Endothelial cell of umbilical vein (primary cell): ENCODE data around the gene ACAD9. TPM values are rescaled to one million over a fixed set of nuclear protein-coding genes. Genes with fewer than 3 reads are reported as not detected.

Experiments
- BruUV-seq: library from RNA; stranded (reverse); fragments of 400-500 nt; replicated peaks from 2 replicates; lab custom pipeline; 2021; lab: Mats Ljungman, UMichigan
- CTCF ChIA-PET: fragments of 300-600, 350-600 bp; sonication (Branson Sonifier 250); formaldehyde crosslinking; loops from one replicate; lab custom pipeline; 2021; ENCODE audit warnings: antibody characterized with exemption, inconsistent platforms; lab: Charles Lee
- POLR2A ChIA-PET: fragments of 300-600, 350-600 bp; sonication (Branson Sonifier 250); formaldehyde crosslinking; loops from one replicate; lab custom pipeline; 2021; ENCODE audit warnings: antibody characterized with exemption, inconsistent platforms; lab: Charles Lee
- DNase-seq: peaks from one replicate; pipeline ENCODE4 v3.0.0-alpha.2; 2011; ENCODE audit warnings: low read depth, low spot score
- FAIRE-seq: peaks from 2 replicates; lab custom pipeline; 2011; peaks lifted over from hg19 to GRCh38; lab: Jason Lieb, UNC
- H2AFZ ChIP-seq: 2 replicates; pipeline ENCODE4 v1.6.0; 2012; ENCODE audit warnings: low read depth, low read length, control low read depth, inconsistent platforms
- H3K27ac ChIP-seq: 2 replicates; pipeline ENCODE4 v1.5.1; 2011; ENCODE audit warnings: low read depth, mild to moderate bottlenecking, control low read depth, low read length, moderate library complexity; ENCODE audit not compliant: insufficient read depth
- H3K27me3 ChIP-seq, 2 experiments: 2 replicates each; pipeline versions ENCODE4 v1.6.0 to v1.6.1; 2011; ENCODE audit warnings: low read length in 2 of 2, mixed read lengths in 1 of 2; ENCODE audit not compliant: control insufficient read depth in 2 of 2, insufficient read depth in 2 of 2
- H3K36me3 ChIP-seq, 2 experiments: 2 replicates in 1 of 2; 3 replicates in 1 of 2; pipeline ENCODE4 v1.5.1; 2011; ENCODE audit warnings: low read length in 2 of 2, mild to moderate bottlenecking in 1 of 2, moderate library complexity in 1 of 2; ENCODE audit not compliant: control insufficient read depth in 2 of 2, insufficient read depth in 2 of 2; ENCODE audit errors: extremely low read depth in 1 of 2
- H3K4me1 ChIP-seq: 3 replicates; pipeline ENCODE4 v1.5.1; 2011; ENCODE audit warnings: mild to moderate bottlenecking, low read length; ENCODE audit not compliant: control insufficient read depth, insufficient read depth; ENCODE audit errors: extremely low read depth
- H3K4me2 ChIP-seq: 2 replicates; pipeline ENCODE4 v1.6.1; 2011; ENCODE audit warnings: low read length, control low read depth, mixed read lengths; ENCODE audit not compliant: insufficient read depth
- H3K4me3 ChIP-seq, 3 experiments: fragments of 200-600 bp in 1 of 3; sonication (generic), shearing (Covaris generic) in 1 of 3; replicated peaks in 1 of 3; 2 replicates each; pipeline ENCODE4 v1.5.1; 2011 to 2016; ENCODE audit warnings: control low read depth in 3 of 3, low read length in 3 of 3, mild to moderate bottlenecking in 2 of 3, inconsistent platforms in 1 of 3, low read depth in 1 of 3, moderate library complexity in 1 of 3; ENCODE audit not compliant: insufficient read depth in 1 of 3
- H3K79me2 ChIP-seq: 2 replicates; pipeline ENCODE4 v1.6.0; 2012; ENCODE audit warnings: low read length, inconsistent platforms; ENCODE audit not compliant: control insufficient read depth, insufficient read depth
- H3K9ac ChIP-seq: replicated peaks from 2 replicates; pipeline ENCODE3; 2011; ENCODE audit warnings: low read length, control low read depth; ENCODE audit not compliant: insufficient read depth; ENCODE audit errors: extremely low read depth
- H3K9me1 ChIP-seq: replicated peaks from 3 replicates; pipeline ENCODE4 v1.6.0; 2011; ENCODE audit warnings: mild to moderate bottlenecking, low read length; ENCODE audit not compliant: control insufficient read depth, insufficient read depth; ENCODE audit errors: extremely low read depth
- H3K9me3 ChIP-seq: replicated peaks from 2 replicates; pipeline ENCODE4 v1.5.1; 2012; ENCODE audit warnings: low read length, inconsistent platforms; ENCODE audit not compliant: control insufficient read depth, insufficient read depth
- H4K20me1 ChIP-seq: replicated peaks from 2 replicates; pipeline ENCODE3; 2011; ENCODE audit warnings: mild to moderate bottlenecking, low read length; ENCODE audit not compliant: control insufficient read depth, insufficient read depth; ENCODE audit errors: extremely low read depth
- CTCF ChIP-seq, 2 donors: IDR thresholded peaks; 1 replicate in 1 of 2; 2 replicates in 1 of 2; pipeline ENCODE4 v1.5.1; 2011; ENCODE audit warnings: low read length in 2 of 2, mild to moderate bottlenecking in 2 of 2, moderate library complexity in 2 of 2, control low read depth in 1 of 2, inconsistent platforms in 1 of 2, low read depth in 1 of 2; ENCODE audit not compliant: insufficient read depth in 1 of 2; ENCODE audit errors: extremely low read depth in 1 of 2
- EZH2 ChIP-seq: IDR thresholded peaks from 2 replicates; pipeline ENCODE4 v1.6.1; 2012; ENCODE audit warnings: borderline replicate concordance, low read depth, mild to moderate bottlenecking, moderate library complexity, low read length, inconsistent platforms; ENCODE audit not compliant: severe bottlenecking
- FOS ChIP-seq: IDR thresholded peaks from 2 replicates; pipeline ENCODE4 v1.6.1; 2011; ENCODE audit warnings: mild to moderate bottlenecking, low read length, moderate library complexity, borderline replicate concordance; ENCODE audit not compliant: insufficient read depth
- GATA2 ChIP-seq: IDR thresholded peaks from 2 replicates; pipeline ENCODE4 v1.7.0; 2011; ENCODE audit warnings: low read depth, mild to moderate bottlenecking, moderate library complexity, mixed read lengths, low read length; ENCODE audit not compliant: insufficient read length, insufficient read depth
- MAX ChIP-seq: IDR thresholded peaks from 2 replicates; pipeline ENCODE4 v1.6.1; 2011; ENCODE audit not compliant: insufficient read depth, insufficient read length
- MYC ChIP-seq: IDR thresholded peaks from one replicate; pipeline ENCODE4 v1.6.1; 2011; ENCODE audit warnings: mild to moderate bottlenecking, low read depth, low read length
- POLR2A ChIP-seq: IDR thresholded peaks from 2 replicates; pipeline ENCODE4 v1.6.1; 2012; ENCODE audit warnings: low read depth, mild to moderate bottlenecking, control low read depth, low read length
- dilution Hi-C: fragments of 300-500 bp; cut with MboI; formaldehyde crosslinking; loops from one replicate; pipeline ENCODE4 v1.15.0; 2019; ENCODE audit warnings: low sequenced_read_pairs; ENCODE audit not compliant: extremely low pct_ligation_motif_present
- intact Hi-C: fragments of 100-400 bp; cut with micrococcal nuclease; formaldehyde crosslinking; loops from one replicate; pipeline ENCODE4 v1.10.0; 2022
- polyA plus RNA-seq, 4 experiments: library from polyadenylated mRNA; depleted of rRNA in 3 of 4; stranded (reverse) in 3 of 4; unstranded in 1 of 4; fragments of >200 nt; gene quantifications; 2 replicates each; pipeline versions ENCODE4 v1.2.1 to v1.2.3, GENCODE V29; 2011 to 2012; ENCODE audit warnings: missing spikeins in 1 of 4
- total RNA-seq: library from RNA; stranded (reverse); gene quantifications from 2 replicates; pipeline ENCODE4 v1.2.3, GENCODE V29; 2021

The ACAD9 gene
- total and polyA plus RNA-seq, 2 donors (not counting 3 experiments of a cell fraction or from before 2014, with no cell fraction given) = 58.6 to 65.8 TPM

- no peak for FAIRE-seq
- no peaks in the 10 kb centered on the region for H4K20me1 ChIP-seq
- no peak overlapping the region for H3K9ac ChIP-seq
- H3K27ac ChIP-seq = no peak overlapping the region
- H3K4me1 ChIP-seq = no peaks in the 10 kb centered on the region
- no peak for DNase-seq
- H3K79me2 ChIP-seq = no peaks in the 10 kb centered on the region
- intact Hi-C loops (no loop called here), dilution Hi-C loops (loop anchor here (25.0 kb wide), 1 partner anchor 205 kb away; the partner anchor contains the start of gene RAB43)
- H3K4me3 ChIP-seq = no peak overlapping the region
- TF ChIP-seq POLR2A (no peak), MAX (no peak), EZH2 (no peak), FOS (no peak), GATA2 (no peak), MYC (no peak), CTCF (IDR thresholded peaks at IDR 0.05; ENCODE audit: extremely low read depth in 1 of 2, insufficient read depth in 1 of 2, low read depth in 1 of 2, low read length in 2 of 2) (no peak)
- H3K27me3 ChIP-seq = no peaks in the 10 kb centered on the region
- no TSS peak for BruUV-seq
- POLR2A ChIA-PET = no interaction called here
- H3K4me2 ChIP-seq = no peak overlapping the region
- no peaks in the 10 kb centered on the region for H3K9me1 ChIP-seq
- H2AFZ ChIP-seq = no peak overlapping the region
- H3K9me3 ChIP-seq = no peaks in the 10 kb centered on the region
- peaks cover 5 to 76% of the 10 kb centered on the region in 2 experiments for H3K36me3 ChIP-seq
- CTCF ChIA-PET = no interaction called here
Observed at GRCh38 chr3:128906804-128907525, 27.5 kb downstream of the ACAD9 start.
